ENCODE measurements around the gene NUDT3. TPM values are rescaled to one million over a fixed set of nuclear protein-coding genes. Genes with fewer than 3 reads are reported as not detected.
"Not testable (repeated sequence)": the region's sequence is repeated elsewhere in the genome, so short reads cannot be mapped to it uniquely, and the experiment has no call there.

Gene NUDT3
- total RNA-seq, 2 donors from 2014 or later: 11.1 to 13.7 TPM

DNA sequence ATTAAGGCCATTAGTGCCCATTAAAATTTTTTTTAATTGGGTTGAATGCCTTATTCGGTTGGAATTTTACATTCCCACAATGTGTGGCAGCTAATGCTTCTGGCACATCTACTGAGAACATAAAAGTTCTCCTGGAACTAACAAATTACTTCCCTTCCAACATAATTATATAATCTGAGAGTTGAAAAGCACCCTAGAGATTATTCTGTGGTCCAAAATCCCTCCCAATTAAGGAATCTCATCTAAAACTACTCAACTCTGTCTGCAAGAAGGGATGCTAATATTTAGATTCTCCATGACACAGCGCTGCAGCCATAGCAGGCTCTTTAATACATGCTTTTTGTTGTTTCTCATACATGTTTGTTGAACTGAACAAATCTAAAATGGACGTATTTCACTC is 4.0 kb downstream of the NUDT3 start:
- Mint-ChIP-seq H3K27me3 (ENCODE audit: low read depth) (no peaks in the 10 kb centered on the region), H3K27ac (no peak overlapping the region)
- ATAC-seq (replicated peaks in 1 of 2): no peak

GRCh38 chr6:34386316-34387137 is 5.9 kb downstream of the NUDT3 start:
- peaks cover 14% of the 10 kb centered on the region for H3K4me1 Mint-ChIP-seq (ENCODE audit: low read depth)
- ATAC-seq (replicated peaks in 1 of 2) (no peak), DNase-seq (no peak)
- no peak overlapping the region for H3K4me3 Mint-ChIP-seq
- H3K9me3 Mint-ChIP-seq: no peaks in the 10 kb centered on the region
- no peak overlapping the region for H3K27ac Mint-ChIP-seq
- H3K27me3 Mint-ChIP-seq (ENCODE audit: low read depth): no peaks in the 10 kb centered on the region
- no peaks in the 10 kb centered on the region for H3K36me3 Mint-ChIP-seq (ENCODE audit: insufficient read depth in 2 of 2)

More for the DNA sequence above, 4.0 kb downstream of the NUDT3 start:
- Mint-ChIP-seq H3K9me3 (no peaks in the 10 kb centered on the region), H3K36me3 (ENCODE audit: insufficient read depth in 2 of 2) (no peaks in the 10 kb centered on the region), H3K4me1 (ENCODE audit: low read depth) (peaks cover 20% of the 10 kb centered on the region), H3K4me3 (no peak overlapping the region)
- no peak for DNase-seq

- peaks cover 0 to 1% of the 10 kb centered on the region in 2 donors for H3K36me3 Mint-ChIP-seq (ENCODE audit: insufficient read depth in 2 of 2)
- no peak overlapping the region for H3K27ac Mint-ChIP-seq
- peaks cover 14% of the 10 kb centered on the region for H3K4me1 Mint-ChIP-seq (ENCODE audit: low read depth)
- no peaks in the 10 kb centered on the region for H3K9me3 Mint-ChIP-seq
- H3K27me3 Mint-ChIP-seq (ENCODE audit: low read depth): no peaks in the 10 kb centered on the region
- ATAC-seq (replicated peaks in 1 of 2) (no peak), DNase-seq (no peak)
- H3K4me3 Mint-ChIP-seq: no peak overlapping the region
Observed at GRCh38 chr6:34385793-34386195, 6.7 kb downstream of the NUDT3 start.

- H3K36me3 Mint-ChIP-seq (ENCODE audit: insufficient read depth in 2 of 2): peaks cover 0 to 1% of the 10 kb centered on the region in 2 donors
- H3K27me3 Mint-ChIP-seq (ENCODE audit: low read depth): no peaks in the 10 kb centered on the region
- DNase-seq (no peak), ATAC-seq (replicated peaks in 1 of 2) (no peak)
- no peak overlapping the region for H3K27ac Mint-ChIP-seq
- no peaks in the 10 kb centered on the region for H3K9me3 Mint-ChIP-seq
- H3K4me1 Mint-ChIP-seq (ENCODE audit: low read depth): peaks cover 14% of the 10 kb centered on the region
- H3K4me3 Mint-ChIP-seq: no peak overlapping the region
Observed at GRCh38 chr6:34384321-34385153, 7.9 kb downstream of the NUDT3 start.

DNA sequence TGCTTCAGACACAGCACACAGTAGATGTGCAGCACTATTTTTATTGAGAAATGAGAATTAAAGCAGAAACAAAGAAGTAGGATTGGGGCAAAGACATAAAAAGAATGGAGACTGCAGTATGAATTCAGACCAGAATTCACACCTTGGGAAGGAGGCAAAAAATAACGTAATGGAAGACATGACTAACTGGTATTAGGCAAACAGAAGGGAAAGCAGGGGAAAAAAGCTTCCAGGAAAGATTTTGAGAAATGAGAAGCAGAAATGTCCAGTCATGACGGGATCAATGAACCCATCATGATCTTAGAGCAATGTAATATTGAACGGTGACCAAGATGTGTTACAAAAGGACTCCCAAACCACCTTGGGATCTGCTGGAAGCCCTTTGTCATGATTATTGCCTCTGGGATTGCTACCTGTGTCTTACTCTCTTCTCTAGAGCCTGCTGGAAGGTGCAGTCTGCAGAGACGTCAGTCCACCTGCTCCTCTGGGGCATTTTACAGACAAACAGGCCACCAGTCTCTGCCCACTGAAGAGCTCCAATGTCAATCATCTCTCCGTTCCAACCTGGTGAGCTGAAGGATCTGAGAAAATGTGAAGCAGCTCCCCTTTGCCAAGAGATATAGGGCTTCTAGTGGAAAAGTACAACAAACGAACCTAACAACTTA is 8.7 kb downstream of the NUDT3 start:
- no peak overlapping the region for H3K27ac Mint-ChIP-seq
- peaks cover 14% of the 10 kb centered on the region for H3K4me1 Mint-ChIP-seq (ENCODE audit: low read depth)
- no peaks in the 10 kb centered on the region for H3K9me3 Mint-ChIP-seq
- no peak for ATAC-seq (replicated peaks in 1 of 2)
- DNase-seq: no peak
- H3K27me3 Mint-ChIP-seq (ENCODE audit: low read depth): no peaks in the 10 kb centered on the region
- H3K4me3 Mint-ChIP-seq: no peak overlapping the region
- H3K36me3 Mint-ChIP-seq (ENCODE audit: insufficient read depth in 2 of 2): peaks cover 0 to 1% of the 10 kb centered on the region in 2 donors

- no peak overlapping the region for H3K4me3 Mint-ChIP-seq
- peaks cover 0 to 1% of the 10 kb centered on the region in 2 donors for H3K36me3 Mint-ChIP-seq (ENCODE audit: insufficient read depth in 2 of 2)
- no peaks in the 10 kb centered on the region for H3K27me3 Mint-ChIP-seq (ENCODE audit: low read depth)
- ATAC-seq (replicated peaks in 1 of 2): no peak
- no peak overlapping the region for H3K27ac Mint-ChIP-seq
- H3K4me1 Mint-ChIP-seq (ENCODE audit: low read depth): peaks cover 14% of the 10 kb centered on the region
- H3K9me3 Mint-ChIP-seq: no peaks in the 10 kb centered on the region
- DNase-seq: no peak
Observed at GRCh38 chr6:34383161-34383631, 9.3 kb downstream of the NUDT3 start.

GRCh38 chr6:34381081-34381480 is 11.4 kb downstream of the NUDT3 start:
- no peak overlapping the region for H3K27ac Mint-ChIP-seq
- no peak for DNase-seq
- no peak for ATAC-seq (replicated peaks in 1 of 2)

GRCh38 chr6:34378470-34378869 is 14.0 kb downstream of the NUDT3 start:
- Mint-ChIP-seq H3K27me3 (ENCODE audit: low read depth) (no peaks in the 10 kb centered on the region), H3K4me1 (ENCODE audit: low read depth) (peaks cover 3% of the 10 kb centered on the region), H3K4me3 (no peak overlapping the region), H3K36me3 (ENCODE audit: insufficient read depth in 2 of 2) (peaks cover 0 to 1% of the 10 kb centered on the region in 2 donors), H3K9me3 (no peaks in the 10 kb centered on the region), H3K27ac (no peak overlapping the region)
- DNase-seq (no peak), ATAC-seq (replicated peaks in 1 of 2) (no peak)

More at GRCh38 chr6:34381081-34381480, 11.4 kb downstream of the NUDT3 start:
- H3K9me3 Mint-ChIP-seq: no peaks in the 10 kb centered on the region
- no peaks in the 10 kb centered on the region for H3K27me3 Mint-ChIP-seq (ENCODE audit: low read depth)
- H3K36me3 Mint-ChIP-seq (ENCODE audit: insufficient read depth in 2 of 2): peaks cover 0 to 1% of the 10 kb centered on the region in 2 donors
- no peak overlapping the region for H3K4me3 Mint-ChIP-seq
- H3K4me1 Mint-ChIP-seq (ENCODE audit: low read depth): peaks cover 6% of the 10 kb centered on the region

DNA sequence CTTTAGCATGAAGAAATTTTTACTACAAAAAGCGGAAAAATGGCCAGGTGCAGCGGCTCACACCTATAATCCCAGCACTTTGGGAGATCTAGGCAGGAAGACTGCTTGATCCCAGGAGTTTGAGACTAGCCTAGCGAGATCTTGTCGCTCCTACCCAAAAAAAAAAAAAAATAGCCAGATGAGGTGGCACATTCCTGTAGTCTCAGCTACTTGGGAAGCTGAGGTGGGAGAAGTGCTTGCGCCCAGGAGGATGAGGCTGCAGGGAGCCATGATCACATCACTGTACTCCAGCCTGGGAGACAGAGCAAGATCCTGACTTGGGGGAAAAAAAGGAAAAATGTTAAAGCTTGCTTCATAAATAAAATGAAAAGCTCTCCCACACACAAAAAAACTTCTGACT is 14.5 kb downstream of the NUDT3 start:
- H3K27ac Mint-ChIP-seq: no peak overlapping the region

GRCh38 chr6:34377571-34377970 is 14.9 kb downstream of the NUDT3 start:
- H3K4me3 Mint-ChIP-seq; ATAC-seq (replicated peaks in 1 of 2); H3K9me3 Mint-ChIP-seq; H3K27me3 Mint-ChIP-seq (ENCODE audit: low read depth); DNase-seq; H3K27ac Mint-ChIP-seq; H3K4me1 Mint-ChIP-seq (ENCODE audit: low read depth); H3K36me3 Mint-ChIP-seq (ENCODE audit: insufficient read depth in 2 of 2): not testable (repeated sequence)

More for the DNA sequence above, 14.5 kb downstream of the NUDT3 start:
- Mint-ChIP-seq H3K9me3 (no peaks in the 10 kb centered on the region), H3K4me3 (no peak overlapping the region), H3K36me3 (ENCODE audit: insufficient read depth in 2 of 2) (peaks cover 0 to 1% of the 10 kb centered on the region in 2 donors), H3K27me3 (ENCODE audit: low read depth) (no peaks in the 10 kb centered on the region), H3K4me1 (ENCODE audit: low read depth) (no peaks in the 10 kb centered on the region)
- ATAC-seq (replicated peaks in 1 of 2): no peak
- DNase-seq: no peak

- Mint-ChIP-seq H3K4me3 (no peak overlapping the region), H3K36me3 (ENCODE audit: insufficient read depth in 2 of 2) (peaks cover 0 to under 1% of the 10 kb centered on the region in 2 donors), H3K9me3 (no peaks in the 10 kb centered on the region), H3K27me3 (ENCODE audit: low read depth) (no peaks in the 10 kb centered on the region), H3K27ac (no peak overlapping the region), H3K4me1 (ENCODE audit: low read depth) (no peaks in the 10 kb centered on the region)
- ATAC-seq (replicated peaks in 1 of 2): no peak
- no peak for DNase-seq
Observed at GRCh38 chr6:34375833-34376232, 16.6 kb downstream of the NUDT3 start.

DNA sequence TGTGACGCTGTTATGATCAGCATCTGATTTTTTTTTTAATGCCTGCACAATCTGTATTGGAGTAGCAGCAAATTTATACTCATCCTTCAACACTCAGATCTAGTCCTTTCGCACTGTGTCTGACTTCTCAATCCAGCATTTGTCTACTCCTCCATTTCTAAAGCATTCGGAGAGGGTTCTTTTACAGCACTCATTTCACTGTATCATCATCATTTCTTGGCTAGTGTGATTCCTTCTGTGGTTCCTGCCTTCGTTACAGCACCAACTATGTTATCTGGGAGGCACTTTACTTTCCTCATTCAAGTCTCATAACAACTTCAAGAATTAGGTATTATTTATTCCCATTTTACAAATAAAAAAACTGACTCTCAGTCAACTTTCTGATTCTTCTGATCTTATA is 18.0 kb downstream of the NUDT3 start:
- Mint-ChIP-seq H3K36me3 (ENCODE audit: insufficient read depth in 2 of 2) (no peaks in the 10 kb centered on the region), H3K4me3 (no peak overlapping the region), H3K27me3 (ENCODE audit: low read depth) (no peaks in the 10 kb centered on the region), H3K27ac (no peak overlapping the region), H3K9me3 (no peaks in the 10 kb centered on the region), H3K4me1 (ENCODE audit: low read depth) (no peaks in the 10 kb centered on the region)
- ATAC-seq (replicated peaks in 1 of 2): no peak
- DNase-seq: no peak

- Mint-ChIP-seq H3K27ac (no peak overlapping the region), H3K4me3 (no peak overlapping the region), H3K9me3 (no peaks in the 10 kb centered on the region), H3K4me1 (ENCODE audit: low read depth) (no peaks in the 10 kb centered on the region), H3K27me3 (ENCODE audit: low read depth) (no peaks in the 10 kb centered on the region), H3K36me3 (ENCODE audit: insufficient read depth in 2 of 2) (no peaks in the 10 kb centered on the region)
- no peak for DNase-seq
- ATAC-seq (replicated peaks in 1 of 2): no peak
Observed at GRCh38 chr6:34374069-34374468, 18.4 kb downstream of the NUDT3 start.

Data from activated T-cell treated with anti-CD3 and anti-CD28 coated beads, Interleukin-2, amount 50 U/mL, for 72 hours (primary cell).